Stimulated activated CD4-positive, alpha-beta T cell treated with anti-CD3 and anti-CD28 coated beads, Interleukin-12 subunit alpha, Interleukin-12 subunit beta, amount 100 ng/mL, for 48 hours (primary cell): ENCODE results near the gene NPRL2.
"Not testable (repeated sequence)": the region's sequence is repeated elsewhere in the genome, so short reads cannot be mapped to it uniquely, and the experiment has no call there.

ENCODE experiments used
- DNase-seq, 3 donors: peaks; one replicate each; pipeline ENCODE4 v3.0.0-alpha.2; 2020; ENCODE audit warnings: low read depth in 2 of 3, low spot score in 1 of 3

NPRL2 gene

DNA sequence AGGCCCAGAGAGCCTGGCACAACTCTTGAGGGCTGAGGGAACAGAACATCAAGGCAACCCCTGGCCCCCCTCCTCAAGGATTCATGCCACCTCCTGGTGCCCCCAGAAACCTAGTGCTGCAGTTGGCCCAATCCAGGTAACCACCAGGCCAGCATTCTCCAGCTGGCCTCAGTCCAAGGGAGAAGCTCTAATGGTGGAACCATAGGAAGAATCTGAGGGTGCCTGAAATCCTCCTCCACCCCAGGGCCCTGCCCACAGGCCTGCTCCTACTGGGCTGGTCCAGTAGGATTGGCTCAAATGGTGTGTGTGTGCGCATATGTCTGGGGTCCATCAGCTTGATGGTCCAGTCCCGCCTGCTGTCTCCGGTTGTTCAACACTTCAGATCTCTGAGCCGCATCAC, 35.8 kb downstream of the NPRL2 start:
- no peak for DNase-seq

DNA sequence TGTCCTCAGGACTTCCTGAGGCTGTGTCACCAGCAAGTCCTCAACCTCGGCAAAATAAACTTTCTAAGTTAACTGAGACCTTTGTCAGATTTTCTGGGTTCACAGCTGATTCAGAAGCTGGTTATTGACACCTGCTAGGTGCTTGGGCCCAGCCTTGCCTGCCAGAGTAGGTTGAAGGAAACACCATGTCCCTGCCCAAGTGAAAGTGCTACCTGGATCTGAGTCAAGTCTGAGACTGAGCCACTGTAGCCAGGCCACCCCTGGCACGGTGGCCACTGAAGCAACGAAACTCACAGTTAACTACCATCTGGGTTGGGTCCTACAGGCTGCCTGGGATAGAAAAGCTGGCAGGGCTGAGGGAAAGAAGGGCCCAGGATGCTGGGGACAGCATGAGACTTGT, 36.2 kb downstream of the NPRL2 start:
- DNase-seq, result no peak

DNA sequence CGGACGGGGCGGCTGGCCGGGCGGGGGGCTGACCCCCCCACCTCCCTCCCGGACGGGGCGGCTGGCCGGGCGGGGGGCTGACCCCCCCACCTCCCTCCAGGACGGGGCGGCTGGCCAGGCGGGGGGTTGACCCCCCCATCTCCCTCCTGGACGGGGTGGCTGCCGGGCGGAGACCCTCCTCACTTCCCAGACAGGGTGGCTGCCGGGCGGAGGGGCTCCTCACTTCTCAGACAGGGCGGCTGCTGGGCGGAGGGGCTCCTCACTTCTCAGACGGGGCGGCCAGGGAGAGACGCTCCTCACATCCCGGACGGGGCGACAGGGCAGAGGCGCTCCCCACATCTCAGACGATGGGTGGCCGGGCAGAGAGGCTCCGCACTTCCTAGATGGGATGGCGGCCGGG, 38.5 kb downstream of the NPRL2 start:
- DNase-seq, result not testable (repeated sequence)

DNA sequence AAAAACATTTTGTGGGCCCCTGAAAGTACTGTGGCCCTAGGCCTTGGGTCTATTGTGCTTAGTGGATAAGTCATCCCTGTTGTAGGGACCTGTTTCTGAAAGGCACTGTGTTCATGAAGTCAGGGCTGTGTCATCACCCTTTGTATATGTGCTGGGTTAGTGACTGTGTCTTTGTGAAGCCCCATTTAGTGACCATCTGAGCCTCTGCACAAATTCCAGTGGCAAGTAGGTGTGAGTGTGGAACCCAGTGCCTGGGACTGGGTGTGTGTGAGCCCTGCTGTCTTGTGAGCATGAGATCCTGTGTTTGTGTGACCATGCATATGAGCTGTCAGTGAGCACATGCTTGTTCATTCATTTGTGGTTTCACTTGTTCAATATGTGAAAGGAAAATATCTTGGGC, 46.0 kb downstream of the NPRL2 start:
- no peak for DNase-seq

DNA sequence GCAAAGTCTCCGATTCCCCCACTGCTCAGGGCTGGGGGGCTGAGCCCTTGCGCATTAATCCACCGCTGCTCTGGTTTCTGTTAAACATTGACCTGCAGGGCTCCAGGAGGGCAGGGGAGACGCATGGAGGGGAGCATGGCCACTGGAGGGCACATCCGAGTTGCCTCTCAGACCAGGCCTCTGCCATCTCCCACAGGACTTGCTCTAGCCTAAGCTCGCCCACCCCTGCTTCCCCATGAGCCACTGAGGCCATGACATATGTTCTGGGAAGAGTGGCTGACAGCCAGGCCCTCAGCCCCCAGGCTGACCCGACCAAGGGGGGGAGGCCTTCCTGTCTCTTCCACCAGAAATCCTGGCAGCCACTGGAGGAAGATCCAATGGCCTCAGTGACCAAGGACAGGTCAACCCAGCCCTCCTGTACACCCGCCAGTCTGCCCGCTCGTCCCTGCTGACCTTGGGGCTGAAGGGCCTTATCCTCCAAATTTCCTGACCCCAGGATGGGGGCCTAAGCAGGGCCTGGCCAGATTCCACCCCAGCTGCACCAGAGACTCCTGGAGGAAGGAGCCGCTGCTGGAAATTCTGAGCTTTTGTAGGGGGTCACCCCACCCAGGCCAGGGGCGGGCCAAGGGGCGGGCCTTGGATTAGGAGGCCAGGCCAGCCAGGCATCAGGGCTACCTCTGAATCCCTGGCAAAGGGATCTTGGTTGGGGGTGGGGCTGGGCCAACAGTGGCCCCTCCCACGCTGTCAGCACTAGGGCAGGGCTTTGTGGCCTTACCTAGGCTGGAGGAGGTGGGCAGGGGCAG, 47.4 kb downstream of the NPRL2 start, which contains the start of gene HYAL1:
TSS of gene HYAL1 (minus strand) at position 562 of the 803 bp plus-strand sequence. CDS start 618 bp downstream, outside the sequence.
- no peak for DNase-seq

DNA sequence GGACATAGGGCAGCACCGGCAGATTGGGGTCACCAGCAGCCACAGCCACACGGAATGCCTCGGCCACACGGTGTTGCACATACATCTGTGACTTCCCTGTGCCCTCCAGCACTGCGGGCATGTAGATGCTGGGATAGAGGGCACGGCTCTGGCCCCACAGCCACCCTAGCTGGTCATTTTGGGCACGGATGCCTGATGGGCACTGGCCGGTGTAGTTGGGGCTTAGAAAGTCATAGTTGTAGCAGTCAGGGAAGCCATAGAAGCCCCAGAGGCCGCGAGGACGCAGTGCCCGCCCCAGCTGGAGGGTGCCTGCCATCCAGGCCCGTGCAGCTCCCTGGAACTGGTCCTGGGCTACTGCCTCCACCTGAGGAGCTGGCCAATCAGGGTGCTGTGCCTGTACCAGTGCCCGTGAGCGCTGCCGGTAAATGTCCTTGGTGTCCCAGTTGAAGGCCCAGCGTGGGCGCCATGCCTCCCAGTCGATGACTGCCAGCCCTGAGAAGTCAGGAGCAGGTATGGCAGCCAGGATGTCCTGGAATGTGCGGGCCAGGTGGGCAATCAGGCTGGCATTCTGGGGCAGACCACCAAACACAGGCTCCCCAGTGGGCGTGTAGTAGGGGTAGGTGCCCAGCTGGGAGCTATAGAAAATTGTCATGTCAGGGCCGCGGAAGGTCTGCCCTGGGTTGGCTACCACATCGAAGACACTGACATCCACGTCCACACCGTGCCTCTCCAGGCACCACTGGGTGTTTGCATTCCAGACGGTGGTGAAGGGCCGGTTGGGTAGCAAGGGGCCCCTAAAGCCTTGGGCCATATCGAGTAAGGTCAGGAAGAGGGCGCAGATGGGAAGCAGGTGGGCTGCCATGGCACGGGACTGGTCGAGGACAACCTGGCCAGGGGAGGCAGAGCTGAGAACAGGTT, 48.2 kb downstream of the NPRL2 start:
- DNase-seq, result no peak

DNA sequence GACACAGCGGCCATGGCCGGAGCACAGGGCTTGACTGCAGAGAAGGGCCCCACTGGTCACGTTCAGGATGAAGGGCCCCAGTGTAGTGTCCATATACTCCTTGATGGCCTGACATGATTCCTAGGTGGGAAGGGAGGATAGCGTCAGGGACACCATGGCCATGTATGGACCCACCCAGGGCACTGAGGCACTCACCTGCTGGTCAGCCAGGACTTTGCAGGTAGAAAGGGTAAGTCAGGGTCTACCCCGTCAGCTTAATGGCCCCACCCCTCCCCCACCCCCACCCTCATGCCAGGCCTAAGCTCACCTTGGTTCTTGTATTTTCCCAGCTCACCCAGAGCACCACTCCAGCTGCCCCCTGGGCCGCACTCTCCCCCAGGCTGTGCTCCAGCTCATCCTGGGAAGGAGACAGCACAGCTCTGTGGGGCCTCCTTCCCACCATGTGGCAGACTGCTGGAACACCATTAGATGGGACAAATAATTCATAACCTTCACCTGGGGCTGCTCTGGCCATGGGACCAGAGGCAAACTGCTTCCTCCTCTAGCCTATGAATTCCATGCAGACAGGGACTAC, 49.8 kb downstream of the NPRL2 start:
- DNase-seq, result no peak

DNA sequence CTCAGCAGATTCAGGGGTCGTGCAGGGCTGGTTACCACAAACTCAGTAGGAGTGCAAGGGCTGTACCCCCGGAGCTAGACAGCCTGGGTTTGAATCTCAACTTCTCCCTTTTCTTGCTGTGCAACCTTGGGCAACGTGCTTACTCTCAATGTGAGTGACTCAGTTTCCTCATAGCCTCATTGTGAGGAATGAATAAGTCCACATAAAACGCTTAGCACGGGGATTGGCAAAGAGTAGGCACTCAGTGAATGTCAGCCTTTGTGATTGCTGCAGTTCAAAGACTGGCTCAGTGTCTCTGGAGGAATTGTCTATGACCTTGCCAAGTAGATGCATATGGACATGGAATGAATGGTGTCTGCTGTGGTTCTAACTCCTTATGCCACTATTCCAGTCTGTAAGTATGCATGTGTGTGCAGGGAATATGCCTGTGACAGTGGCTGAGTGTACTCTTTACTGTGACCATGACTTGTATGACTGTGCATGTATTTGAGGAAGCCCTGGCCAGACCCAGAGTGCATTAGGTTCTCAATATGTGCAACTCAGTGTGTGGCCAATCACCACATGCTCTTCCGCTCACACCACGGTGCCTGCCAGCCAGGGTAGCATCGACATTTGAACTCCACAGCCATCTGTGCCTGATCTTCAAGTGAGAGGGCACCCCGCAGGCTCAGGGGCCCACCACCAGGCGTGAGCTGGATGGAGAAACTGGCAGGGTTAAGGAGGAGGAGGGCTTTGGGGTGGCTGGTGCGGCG, 50.5 kb downstream of the NPRL2 start:
- DNase-seq, result no peak

DNA sequence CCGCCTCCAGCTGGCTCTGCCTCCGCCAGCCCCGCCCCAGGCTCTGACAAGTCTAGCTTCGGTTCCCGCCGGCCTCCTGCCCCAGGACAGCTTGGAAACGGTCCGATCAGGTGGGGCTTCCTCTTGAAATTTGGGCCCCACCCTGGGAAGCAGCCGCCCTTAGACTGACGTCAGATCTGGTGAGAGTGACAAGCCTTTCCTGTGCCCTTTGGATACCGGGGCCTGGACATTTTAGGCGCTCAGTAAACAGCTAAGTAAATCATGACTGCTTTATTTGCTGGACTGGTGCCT, 51.0 kb downstream of the NPRL2 start:
- no peak for DNase-seq

DNA sequence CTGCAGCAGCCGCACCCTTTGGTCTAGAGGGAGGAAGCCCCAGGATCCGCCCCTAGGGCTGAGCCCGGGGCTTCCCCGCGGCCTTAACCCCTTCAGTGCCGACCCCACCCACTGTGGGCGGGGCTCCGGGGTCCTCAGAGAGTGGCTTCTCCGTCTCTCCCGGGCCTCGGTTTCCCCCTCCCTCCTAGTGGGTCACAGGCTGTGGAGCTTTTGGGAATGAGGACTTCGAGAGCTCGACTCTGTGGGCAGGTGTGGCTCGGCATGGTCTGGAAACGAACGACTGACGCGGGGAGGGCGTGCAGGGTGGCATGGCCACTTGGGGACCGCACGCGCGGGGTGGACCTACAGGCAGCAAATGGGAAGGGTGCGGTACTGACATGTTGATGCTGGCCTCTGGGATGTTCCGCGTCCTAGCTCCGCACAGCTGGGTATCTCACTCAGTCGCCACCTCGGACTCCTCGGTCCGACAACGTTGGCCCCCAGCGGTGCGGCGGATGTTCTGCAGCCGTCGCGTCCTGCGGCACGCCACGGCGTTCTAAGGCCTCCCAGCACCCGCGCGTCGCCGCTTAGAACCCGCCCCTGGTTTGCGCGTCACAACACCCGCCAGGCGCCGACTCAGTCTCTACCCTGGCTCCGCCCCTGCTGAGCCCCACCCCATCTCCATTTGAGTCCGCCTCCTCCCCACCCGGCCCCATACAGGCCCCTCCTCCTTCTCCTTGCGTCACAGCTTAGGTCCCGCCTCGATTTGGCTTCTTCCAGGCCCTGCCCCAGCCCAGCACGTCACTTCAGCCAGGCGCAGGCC, 51.5 kb downstream of the NPRL2 start, which contains the start of the genes HYAL3 and NAA80:
TSS of gene HYAL3 (minus strand) at position 570 of the 802 bp plus-strand sequence. CDS start 3,803 bp downstream, outside the sequence.
TSS of gene NAA80 (minus strand) at position 570 of the 802 bp plus-strand sequence. CDS start 1,942 bp downstream, outside the sequence.
- DNase-seq, result peak; percentile 99 to 100 (median 99)

DNA sequence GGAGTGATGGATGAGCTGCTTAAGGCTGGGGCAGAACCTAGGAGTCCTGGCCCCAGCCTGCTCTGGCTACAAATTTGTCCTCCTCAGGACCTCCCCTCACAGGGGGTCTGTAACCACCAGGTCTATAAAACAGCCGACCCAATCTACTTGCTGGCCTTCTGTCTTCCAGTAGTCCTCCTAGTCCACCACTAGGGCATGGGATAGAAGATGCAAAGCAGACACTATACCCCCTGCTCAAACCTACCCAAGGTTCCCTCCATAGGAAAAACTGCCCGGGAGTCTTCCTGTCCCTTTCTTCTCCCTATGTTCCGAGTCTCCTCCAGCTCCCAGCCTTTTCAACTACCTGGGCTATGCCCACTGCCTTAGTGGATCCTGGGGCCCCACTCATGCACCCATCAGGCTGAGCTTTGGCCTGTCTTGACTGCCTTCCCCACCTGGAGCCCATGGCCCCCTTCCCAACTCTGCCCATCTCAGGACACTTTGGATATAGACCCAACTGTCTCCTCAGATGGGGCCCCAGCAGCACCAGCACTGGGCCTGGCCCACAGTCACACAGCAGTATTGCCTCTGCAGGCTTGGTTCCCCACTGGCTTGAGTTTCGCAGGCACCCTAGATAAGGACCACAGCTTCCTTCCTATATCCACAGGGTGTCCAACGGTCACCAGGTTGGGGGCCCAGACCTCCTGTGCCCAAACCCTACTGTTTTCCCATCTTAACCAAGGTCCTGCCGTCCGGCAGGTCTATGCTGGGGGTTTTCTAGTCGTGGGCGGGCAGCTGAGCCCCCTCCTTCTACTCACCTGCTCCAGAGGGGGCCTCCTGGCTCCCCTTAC, 52.5 kb downstream of the NPRL2 start:
- no peak for DNase-seq

DNA sequence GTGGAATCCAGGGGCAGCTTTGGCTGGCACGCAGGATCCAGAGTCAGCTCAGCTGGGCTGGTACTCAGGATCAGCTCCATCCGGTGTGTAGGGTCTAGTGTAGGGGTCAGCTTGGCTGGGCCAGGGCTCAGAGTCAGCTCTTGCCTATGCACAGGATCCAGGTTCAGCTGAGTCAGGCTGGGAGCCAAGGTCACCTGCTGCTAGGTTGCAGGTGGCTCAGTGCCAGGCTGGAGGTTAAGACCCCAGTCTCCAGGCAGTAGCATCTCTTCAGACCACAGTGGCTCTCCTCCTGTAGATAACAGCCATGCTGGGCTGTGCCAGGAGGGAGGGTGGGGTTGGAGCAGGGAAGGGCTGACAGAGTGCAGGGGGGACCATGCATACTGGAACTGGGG, 53.2 kb downstream of the NPRL2 start:
- DNase-seq, result no peak
